ENCODE measurements around the gene PAFAH2. TPM values are rescaled to one million over a fixed set of nuclear protein-coding genes. Genes with fewer than 3 reads are reported as not detected.

PAFAH2 gene
- total RNA-seq, 2 donors from 2014 or later = 11.6 to 13.3 TPM

- H3K27me3 ChIP-seq (ENCODE audit: control insufficient read depth, insufficient read depth, low read length, poor library complexity, severe bottlenecking) = no peaks in the 10 kb centered on the region
- 96% methylated on average over 3 of the region's 3 CpGs for WGBS, 2 experiments (ENCODE audit: insufficient coverage in 1 of 2, insufficient read length in 1 of 2)
- no peak overlapping the region for H3K27ac ChIP-seq (ENCODE audit: low read depth, low read length)
- no peak for TF ChIP-seq CTCF (conservative IDR thresholded peaks at IDR 0.05)
- no peaks in the 10 kb centered on the region for H3K9me3 Mint-ChIP-seq
- H3K36me3 ChIP-seq (ENCODE audit: control insufficient read depth, insufficient read depth, low read length) = peaks cover 27% of the 10 kb centered on the region
- H3K27me3 Mint-ChIP-seq (ENCODE audit: insufficient read depth) = no peaks in the 10 kb centered on the region
- no peak overlapping the region for H3K9ac ChIP-seq (ENCODE audit: extremely low read depth, low read length, poor library complexity, severe bottlenecking)
- H3K4me3 Mint-ChIP-seq = no peak overlapping the region
- DNase-seq = no peak
- H3K9me3 ChIP-seq (ENCODE audit: control insufficient read depth, low read length) = no peaks in the 10 kb centered on the region
- peaks cover 17% of the 10 kb centered on the region for H3K4me1 Mint-ChIP-seq
- H3K36me3 Mint-ChIP-seq (ENCODE audit: low read depth) = peaks cover 74% of the 10 kb centered on the region
- H3K4me3 ChIP-seq (ENCODE audit: low read length) = no peak overlapping the region
- peaks cover 6% of the 10 kb centered on the region for H3K4me1 ChIP-seq (ENCODE audit: control insufficient read depth, insufficient read depth, low read length)
- no peak overlapping the region for H3K27ac Mint-ChIP-seq
These were observed 30.6 kb downstream of the PAFAH2 start for GRCh38 chr1:25967308-25967707.

- no peak overlapping the region for H3K9ac ChIP-seq (ENCODE audit: extremely low read depth, low read length, poor library complexity, severe bottlenecking)
- no peak overlapping the region for H3K27ac ChIP-seq (ENCODE audit: low read depth, low read length)
- 94 to 95% methylated on average over 2 of the region's 2 CpGs for WGBS, 2 experiments (ENCODE audit: insufficient coverage in 1 of 2, insufficient read length in 1 of 2)
- no peaks in the 10 kb centered on the region for H3K27me3 Mint-ChIP-seq (ENCODE audit: insufficient read depth)
- no peak overlapping the region for H3K27ac Mint-ChIP-seq
- peaks cover 8% of the 10 kb centered on the region for H3K9me3 ChIP-seq (ENCODE audit: control insufficient read depth, low read length)
- H3K4me1 Mint-ChIP-seq = no peaks in the 10 kb centered on the region
- H3K36me3 Mint-ChIP-seq (ENCODE audit: low read depth) = peaks cover 66% of the 10 kb centered on the region
- peaks cover 42% of the 10 kb centered on the region for H3K36me3 ChIP-seq (ENCODE audit: control insufficient read depth, insufficient read depth, low read length)
- no peak for DNase-seq
- no peak overlapping the region for H3K4me3 ChIP-seq (ENCODE audit: low read length)
- H3K4me3 Mint-ChIP-seq = no peak overlapping the region
- H3K4me1 ChIP-seq (ENCODE audit: control insufficient read depth, insufficient read depth, low read length) = no peaks in the 10 kb centered on the region
- peaks cover 12% of the 10 kb centered on the region for H3K9me3 Mint-ChIP-seq
- no peak for TF ChIP-seq CTCF (conservative IDR thresholded peaks at IDR 0.05)
- H3K27me3 ChIP-seq (ENCODE audit: control insufficient read depth, insufficient read depth, low read length, poor library complexity, severe bottlenecking) = no peaks in the 10 kb centered on the region
These were observed 38.3 kb downstream of the PAFAH2 start for GRCh38 chr1:25959611-25960010.

GRCh38 chr1:25958465-25958864, 39.4 kb downstream of the PAFAH2 start:
- Histone ChIP-seq H3K27ac (ENCODE audit: low read depth, low read length) (no peak overlapping the region), H3K9me3 (ENCODE audit: control insufficient read depth, low read length) (peaks cover 8% of the 10 kb centered on the region), H3K27me3 (ENCODE audit: control insufficient read depth, insufficient read depth, low read length, poor library complexity, severe bottlenecking) (no peaks in the 10 kb centered on the region), H3K36me3 (ENCODE audit: control insufficient read depth, insufficient read depth, low read length) (peaks cover 42% of the 10 kb centered on the region), H3K4me3 (ENCODE audit: low read length) (no peak overlapping the region), H3K4me1 (ENCODE audit: control insufficient read depth, insufficient read depth, low read length) (no peaks in the 10 kb centered on the region), H3K9ac (ENCODE audit: extremely low read depth, low read length, poor library complexity, severe bottlenecking) (no peak overlapping the region)
- DNase-seq = no peak
- TF ChIP-seq CTCF (conservative IDR thresholded peaks at IDR 0.05) = no peak
- 96% methylated on average over 5 to 6 of the region's 6 CpGs for WGBS, 2 experiments (ENCODE audit: insufficient coverage in 1 of 2, insufficient read length in 1 of 2)
- peaks cover 56% of the 10 kb centered on the region for H3K36me3 Mint-ChIP-seq (ENCODE audit: low read depth)
- H3K27ac Mint-ChIP-seq = no peak overlapping the region
- H3K27me3 Mint-ChIP-seq (ENCODE audit: insufficient read depth) = no peaks in the 10 kb centered on the region
- H3K4me3 Mint-ChIP-seq = no peak overlapping the region
- H3K4me1 Mint-ChIP-seq = no peaks in the 10 kb centered on the region
- H3K9me3 Mint-ChIP-seq = peaks cover 12% of the 10 kb centered on the region

All from endodermal cell (in vitro differentiated cells).